GM21447 (cell line): ENCODE data around the gene PPP2R2C.

ENCODE experiments used
- ATAC-seq: cut with Tn5 transposase; IDR thresholded peaks from one replicate; pipeline ENCODE4 v1.9.1; 2021; ENCODE audit not compliant: unreplicated experiment

PPP2R2C gene

DNA sequence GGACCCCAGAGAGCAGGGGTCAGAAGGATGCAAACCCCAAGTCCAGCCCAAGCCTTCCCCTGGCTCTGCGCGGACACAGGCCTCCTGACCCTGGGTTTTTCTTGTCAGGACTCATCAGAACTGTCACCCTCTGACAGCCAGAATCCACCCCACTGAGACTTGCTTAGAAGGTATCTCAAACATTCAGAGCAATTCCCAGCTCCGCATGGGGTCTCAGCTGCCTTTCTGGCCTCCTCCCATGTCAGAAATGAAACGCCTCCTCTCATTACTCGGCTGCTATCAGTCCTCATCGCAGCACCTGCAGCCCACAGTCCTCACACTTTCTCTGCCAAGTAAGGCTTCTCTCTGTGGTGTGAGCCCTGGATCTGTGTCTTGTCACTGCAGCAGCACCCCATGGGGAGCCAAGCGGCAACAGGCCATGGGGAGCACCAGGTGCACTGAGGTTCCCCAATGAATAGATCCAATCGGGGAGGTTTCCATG is 105.0 kb downstream of the PPP2R2C start:
- ATAC-seq, result no peak

DNA sequence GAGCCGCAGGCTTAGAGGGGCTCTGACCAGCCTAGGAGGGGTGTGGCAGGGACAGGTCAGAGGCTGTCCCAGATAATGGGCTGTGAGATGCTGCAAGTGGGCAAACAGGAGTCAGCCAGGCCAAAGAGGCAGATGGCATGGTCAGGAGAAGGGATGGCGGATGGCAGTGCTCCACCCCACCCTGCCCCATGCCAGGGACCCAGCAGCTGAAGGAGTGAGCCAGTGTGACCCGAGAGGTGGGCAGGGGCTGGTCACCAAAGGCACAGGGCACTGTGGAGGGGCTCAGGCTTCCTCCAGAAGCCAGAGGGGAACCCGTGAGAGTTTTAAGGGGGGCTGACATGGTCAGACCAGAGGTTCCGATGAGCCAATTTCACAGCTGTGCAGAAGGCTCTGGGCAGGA is 105.8 kb downstream of the PPP2R2C start:
- ATAC-seq, result no peak

DNA sequence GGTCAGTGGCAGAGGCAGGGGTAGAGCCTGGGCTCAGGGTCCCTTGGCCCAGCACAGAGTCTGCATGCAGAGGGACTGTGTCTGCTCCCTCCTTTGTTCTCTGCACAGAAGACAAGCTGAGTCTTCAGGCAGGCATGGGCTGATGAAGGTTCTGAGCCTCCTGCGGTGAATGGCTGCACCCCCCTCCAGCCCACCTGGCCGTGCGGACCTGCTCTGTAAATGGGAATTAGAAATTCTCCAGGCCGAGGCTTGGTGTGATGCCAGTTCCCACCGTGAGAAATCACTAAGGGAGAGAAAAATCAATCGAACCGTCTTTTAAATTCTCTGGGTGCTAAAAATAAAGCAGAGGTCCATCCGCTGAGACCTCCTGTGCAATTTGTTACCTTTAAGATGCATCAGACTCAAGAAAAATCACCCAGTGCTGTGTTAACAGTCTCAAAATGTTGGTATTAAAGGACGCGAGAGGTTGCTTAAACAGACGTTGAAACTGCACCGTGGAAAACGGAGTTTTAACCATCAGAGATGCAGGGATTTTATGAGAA is 106.8 kb downstream of the PPP2R2C start:
- ATAC-seq, result no peak

DNA sequence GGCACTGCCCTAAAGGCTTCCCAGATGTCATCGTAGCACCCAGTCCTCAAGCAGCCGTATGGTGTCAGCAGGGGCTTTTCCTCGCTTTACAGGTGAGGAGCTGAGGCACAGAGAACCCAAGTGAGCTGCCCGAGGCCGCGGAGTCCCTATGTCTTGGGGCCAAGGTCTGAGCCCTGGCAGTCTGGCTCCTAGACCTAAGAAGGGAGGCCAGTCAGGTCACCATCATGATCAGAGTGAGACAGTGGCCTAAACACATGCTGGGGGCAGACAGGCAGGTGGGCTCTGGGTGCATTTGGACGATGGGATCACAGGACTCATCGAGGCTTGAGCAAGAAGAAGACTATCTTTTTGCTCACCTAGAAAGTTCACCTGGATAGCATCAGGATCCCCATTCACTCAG is 107.8 kb downstream of the PPP2R2C start:
- no peak for ATAC-seq

DNA sequence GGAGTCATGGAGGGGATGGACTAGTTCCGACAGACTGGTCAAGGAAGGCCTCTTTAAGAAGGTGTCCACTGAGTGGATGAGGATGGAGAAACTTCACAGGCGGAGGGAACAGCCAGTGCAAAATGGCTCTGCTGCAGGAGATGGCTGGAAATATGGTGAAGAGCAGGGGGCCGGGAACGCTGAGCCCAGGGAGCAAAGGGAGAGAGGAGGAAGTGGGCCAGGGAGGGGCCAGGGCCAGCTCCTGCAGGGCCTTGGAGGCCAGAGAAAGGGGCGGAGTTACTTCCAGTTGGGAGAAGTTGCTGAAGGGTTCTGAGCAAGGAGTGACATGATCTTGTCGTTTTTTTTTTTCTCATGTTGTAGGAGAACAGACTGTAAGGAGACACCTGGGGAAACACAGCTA is 108.3 kb downstream of the PPP2R2C start:
- no peak for ATAC-seq

DNA sequence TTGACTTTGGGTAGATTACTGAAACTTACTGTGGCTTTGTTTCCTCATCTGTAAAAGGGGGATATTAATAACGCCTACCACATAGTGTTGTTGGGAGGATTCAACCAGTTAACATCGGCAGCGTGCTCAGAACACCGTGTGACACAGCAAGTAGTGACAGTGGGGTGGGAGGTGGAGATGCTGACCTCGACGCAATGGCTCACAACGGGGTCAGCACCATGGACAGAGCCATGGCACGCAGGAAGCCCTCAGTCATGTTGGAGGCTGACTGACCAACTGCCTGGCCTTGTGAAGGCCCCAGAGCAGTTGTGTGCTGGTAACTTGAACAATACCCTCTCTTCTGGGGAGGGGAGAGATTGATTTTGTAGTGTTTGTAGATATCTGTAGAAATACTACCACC is 109.5 kb downstream of the PPP2R2C start:
- ATAC-seq, result no peak

- ATAC-seq, result no peak
These were observed 110.0 kb downstream of the PPP2R2C start for GRCh38 chr4:6362243-6362885.

DNA sequence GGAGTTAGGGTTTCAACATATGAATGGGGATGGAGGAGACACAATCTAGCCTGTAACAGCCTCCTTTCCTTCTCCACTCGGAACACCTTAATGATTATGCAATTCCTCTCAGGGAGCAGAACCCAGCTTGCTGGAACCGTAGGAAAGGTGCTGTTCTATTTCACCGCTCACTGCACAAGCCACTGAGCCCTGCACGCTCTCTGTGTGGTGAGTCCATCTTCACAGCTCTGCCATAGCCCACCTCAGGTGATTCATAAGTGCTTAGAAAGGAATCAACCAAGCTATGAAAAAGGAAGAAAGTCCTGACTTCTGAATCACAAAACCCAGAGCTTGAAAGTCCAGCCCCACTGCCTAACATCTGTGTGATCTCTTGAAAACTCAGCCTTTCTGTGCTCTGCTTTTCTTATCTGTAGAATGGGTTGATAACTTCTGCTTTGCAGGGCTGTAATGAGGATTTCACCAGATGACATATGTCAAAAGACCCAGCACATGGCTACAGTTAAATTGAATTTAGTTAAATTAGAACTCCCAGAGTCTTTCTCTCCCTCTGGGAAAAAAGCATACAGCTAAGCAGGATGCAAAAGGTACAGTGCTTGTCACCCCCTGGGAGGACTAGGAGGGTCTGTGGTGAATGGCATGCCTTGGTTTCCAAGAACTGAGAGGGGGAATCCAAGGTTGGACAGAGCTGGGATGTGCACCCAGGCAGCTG is 111.2 kb downstream of the PPP2R2C start:
- ATAC-seq, result no peak

GRCh38 chr4:6360385-6360784 is 112.0 kb downstream of the PPP2R2C start:
- no peak for ATAC-seq

GRCh38 chr4:6359536-6360308 is 112.7 kb downstream of the PPP2R2C start:
- no peak for ATAC-seq

GRCh38 chr4:6357476-6357875 is 114.9 kb downstream of the PPP2R2C start:
- no peak for ATAC-seq

GRCh38 chr4:6356076-6356560 is 116.3 kb downstream of the PPP2R2C start:
- no peak for ATAC-seq

GRCh38 chr4:6355052-6355451 is 117.4 kb downstream of the PPP2R2C start:
- ATAC-seq, result no peak

GRCh38 chr4:6354626-6355025 is 117.8 kb downstream of the PPP2R2C start:
- ATAC-seq, result no peak

DNA sequence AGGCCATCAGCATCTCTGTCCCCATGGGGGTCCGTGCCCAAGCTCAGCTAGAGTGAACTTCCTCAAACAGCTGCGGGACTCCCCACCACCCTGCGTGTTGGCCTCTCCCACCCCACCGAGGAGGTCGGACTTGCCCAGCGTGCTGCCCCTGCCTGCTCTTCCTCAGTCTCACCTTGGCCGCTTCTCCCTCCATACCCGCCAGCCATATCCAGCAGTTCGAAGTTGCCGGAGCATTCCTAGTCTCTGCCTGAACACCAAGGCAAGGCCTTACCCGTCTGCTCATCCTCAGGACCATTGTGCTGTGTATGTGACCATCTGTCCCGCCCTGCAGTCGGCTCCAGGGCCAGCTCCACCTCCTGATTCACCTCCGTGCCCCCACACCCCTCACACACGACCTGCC is 118.3 kb downstream of the PPP2R2C start:
- no peak for ATAC-seq

DNA sequence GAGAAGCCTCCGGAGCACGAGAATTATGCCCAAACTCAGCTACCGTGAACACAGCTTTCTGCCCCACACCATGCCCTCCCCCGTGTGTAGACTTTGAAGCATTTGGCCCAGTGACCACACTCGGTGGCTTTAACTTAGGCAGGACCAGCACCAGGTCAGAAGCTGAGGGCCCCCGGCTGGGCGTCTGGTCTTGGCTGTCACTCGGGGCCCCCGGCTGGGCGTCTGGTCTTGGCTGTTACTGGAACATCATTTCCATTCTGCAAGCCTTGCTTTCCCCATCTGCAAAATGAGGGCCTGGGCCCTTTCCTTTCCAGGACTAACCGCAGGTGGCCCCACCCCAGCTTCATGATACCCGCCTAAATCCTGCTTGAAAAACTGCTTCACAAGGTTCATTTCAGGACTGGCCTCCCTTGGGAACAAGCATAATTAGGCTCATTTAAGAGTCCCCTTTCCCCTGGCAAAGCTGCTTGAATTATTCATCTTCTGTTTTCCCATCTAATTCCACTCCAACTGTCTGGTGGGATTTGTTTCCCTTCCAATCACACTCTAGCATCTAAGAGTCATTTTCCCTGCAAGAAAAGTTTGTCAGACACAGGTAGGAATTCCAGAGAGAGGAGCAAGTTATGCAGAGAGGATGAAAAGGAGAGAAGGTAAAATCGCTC is 120.3 kb downstream of the PPP2R2C start:
- ATAC-seq, result no peak

DNA sequence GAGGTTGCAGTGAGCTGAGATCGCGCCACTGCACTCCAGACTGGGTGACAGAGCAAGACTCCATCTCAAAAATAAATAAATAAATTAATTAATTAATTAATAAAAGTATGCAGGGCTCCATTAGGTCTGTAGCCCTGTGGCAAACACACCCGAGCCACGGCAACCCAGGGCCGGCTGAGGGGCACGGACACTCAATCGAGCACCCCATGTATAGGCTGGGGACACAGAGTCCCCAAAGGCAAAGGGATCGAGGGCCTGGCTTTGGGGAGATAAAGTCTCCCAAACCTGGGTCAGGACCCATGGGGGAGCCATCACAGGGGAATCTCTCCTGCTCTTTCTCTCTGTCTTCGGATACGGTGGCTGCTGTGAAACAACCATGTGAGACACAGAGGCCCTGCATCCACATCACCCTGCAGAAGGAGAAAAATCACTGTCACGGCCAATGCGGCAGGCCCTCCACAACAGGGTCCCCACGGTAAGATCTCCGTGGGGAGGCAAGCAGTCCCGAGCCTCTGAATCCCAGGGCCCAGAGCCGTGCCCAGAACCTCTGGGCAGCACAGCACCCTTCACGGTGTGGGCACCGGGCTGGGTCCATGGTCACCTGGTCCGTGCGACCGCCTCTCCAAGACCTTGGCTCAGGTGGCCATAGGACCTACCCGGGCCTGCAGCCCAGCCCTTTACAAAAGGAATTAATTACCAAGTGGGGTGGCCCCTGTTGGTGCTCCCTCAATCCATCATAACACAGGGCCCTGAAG is 121.0 kb downstream of the PPP2R2C start:
- ATAC-seq, result no peak

DNA sequence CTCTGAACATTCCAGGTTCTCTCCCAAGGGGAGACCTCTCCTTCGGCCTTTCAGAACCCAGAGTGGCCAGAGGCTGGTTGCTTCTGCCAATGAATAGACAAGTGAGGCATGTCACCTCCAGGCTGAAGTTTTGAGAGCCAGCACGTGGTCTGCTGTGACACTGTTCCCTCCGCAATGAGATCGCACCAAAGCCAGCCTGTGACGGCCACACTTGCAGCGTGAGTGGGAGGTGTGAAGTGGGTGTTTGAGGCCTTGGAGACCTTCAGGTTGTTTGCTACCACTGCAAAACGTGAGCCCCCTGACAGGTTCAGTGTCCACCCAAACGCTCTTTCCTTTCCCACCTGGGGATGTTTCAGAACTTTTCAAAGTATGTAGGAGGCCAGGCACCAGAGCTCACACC is 121.8 kb downstream of the PPP2R2C start:
- ATAC-seq, result no peak

GRCh38 chr4:6349896-6350603 is 122.4 kb downstream of the PPP2R2C start:
- ATAC-seq, result no peak

DNA sequence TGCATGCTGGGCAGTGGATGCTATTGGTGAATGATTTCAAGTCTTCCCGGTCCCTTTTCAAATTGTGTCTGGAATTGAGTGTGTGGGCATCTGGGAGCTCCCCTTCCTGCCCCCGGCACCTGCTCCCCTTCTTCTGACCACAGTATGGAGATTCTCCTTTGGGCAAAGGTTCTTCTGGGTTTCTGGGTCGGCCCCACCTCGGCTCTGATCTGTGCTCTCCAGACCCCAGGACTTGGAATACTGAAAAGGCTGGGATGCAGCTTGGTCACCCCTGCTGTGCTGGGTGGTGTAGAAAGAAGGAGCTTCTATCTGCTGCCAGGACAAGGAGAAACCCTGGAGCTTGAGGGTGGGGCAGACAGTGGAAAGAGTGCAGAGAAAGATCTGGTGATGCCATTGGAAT is 124.0 kb downstream of the PPP2R2C start:
- no peak for ATAC-seq
